HG03196 (cell line): ENCODE measurements around the gene PDIA5.

Experiments
- ATAC-seq: cut with Tn5 transposase; IDR thresholded peaks from one replicate; pipeline ENCODE4 v1.9.1; 2021; ENCODE audit not compliant: unreplicated experiment

Gene PDIA5

DNA sequence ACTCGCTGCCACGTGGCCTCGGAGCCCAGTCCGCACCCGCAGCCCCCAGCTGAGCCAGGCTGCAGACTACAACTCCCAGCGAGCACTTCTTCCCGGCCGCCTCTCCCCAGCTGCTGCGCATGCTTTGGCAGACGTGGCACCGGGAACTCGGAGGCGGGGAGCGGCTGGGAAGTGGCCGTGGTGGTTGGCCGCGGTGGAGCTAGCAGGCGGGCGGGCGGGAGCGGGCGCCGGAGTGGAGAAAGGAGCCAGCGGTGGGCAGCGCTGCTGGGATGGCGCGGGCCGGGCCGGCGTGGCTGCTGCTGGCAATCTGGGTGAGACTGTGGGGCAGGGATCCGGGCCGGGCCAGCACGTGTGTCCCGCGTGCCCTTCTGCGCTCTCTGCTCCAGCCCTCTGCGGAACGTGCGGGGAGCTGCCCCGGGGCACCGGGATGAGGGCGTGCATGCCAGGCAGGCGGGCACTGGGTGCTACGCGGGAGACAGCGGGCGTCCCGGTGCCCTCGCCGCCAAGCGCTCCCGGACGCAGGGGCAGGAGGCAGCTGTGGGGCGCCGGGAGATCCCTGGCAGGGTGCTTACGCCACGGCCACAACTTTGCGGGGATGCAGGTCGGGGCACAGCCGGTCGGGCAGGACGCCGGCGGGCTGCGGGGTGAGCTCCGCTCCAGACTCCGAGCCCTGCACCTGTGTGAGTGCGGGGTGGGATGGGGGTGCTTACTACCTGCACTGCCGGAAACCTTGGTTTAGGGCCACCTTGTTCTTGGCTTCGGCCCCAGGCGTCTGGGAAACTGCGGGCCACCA, at the start of gene PDIA5:
Gene PDIA5 (plus strand): TSS at position 130 of the 793 bp plus-strand sequence. CDS start 140 bp downstream, at position 270.
- ATAC-seq, result peak; percentile 88

DNA sequence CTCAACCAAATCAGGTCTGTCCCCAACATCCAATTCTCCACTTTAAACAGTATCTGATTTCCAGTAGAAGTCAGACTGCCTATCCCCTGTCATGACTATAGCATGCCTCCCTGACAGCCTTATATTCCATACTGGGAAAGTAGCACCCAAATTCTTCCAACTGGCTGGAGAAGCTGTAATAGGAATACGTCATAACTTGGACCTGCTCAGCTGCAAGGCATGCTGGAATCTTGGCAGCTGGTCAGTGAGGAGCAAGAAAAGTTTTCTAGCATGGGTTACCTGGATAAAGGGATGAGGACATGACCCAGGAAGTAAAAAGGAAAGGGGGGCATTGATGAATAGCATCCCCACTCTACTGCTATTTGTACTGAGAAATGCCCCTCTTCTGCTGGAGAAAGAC, 48.1 kb upstream of the PDIA5 start:
- no peak for ATAC-seq

DNA sequence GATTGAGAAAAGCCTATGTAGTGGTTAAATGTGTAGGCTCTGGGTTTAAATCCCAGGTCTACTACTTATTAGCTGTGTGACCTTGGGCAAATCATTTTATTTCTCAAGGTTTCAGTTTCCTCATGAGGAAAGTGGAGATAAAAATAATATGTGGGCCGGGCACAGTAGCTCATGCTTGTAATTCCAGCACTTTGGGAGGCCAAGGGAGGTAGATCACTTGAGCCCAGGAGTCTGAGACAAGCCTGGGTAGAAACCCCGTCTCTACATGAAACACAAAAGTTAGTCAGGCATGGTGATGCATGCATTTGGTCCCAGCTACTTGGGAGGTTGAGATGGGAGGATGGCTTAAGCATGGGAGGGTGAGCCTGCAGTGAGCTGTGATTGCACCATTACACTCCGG, 47.7 kb upstream of the PDIA5 start:
- no peak for ATAC-seq

DNA sequence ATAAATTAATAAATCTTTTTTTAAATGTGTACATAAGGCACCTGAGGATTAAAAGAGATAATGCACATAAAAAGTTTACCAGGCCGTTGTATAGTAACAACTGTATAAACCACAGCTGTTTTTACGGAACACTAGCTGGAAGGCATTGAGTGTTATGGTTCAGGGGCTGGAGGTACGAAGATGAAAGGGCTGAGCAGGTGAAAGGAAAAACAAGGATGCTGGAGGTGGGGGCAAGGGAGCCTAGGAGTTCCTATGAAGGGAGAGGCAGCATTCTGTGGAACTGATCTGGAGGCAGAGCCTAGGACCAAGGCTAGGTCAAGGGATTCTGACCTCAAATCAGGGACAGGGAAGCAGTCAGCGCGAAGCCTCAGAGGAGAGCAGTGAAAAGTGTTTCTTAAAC, 47.2 kb upstream of the PDIA5 start:
- ATAC-seq, result no peak

DNA sequence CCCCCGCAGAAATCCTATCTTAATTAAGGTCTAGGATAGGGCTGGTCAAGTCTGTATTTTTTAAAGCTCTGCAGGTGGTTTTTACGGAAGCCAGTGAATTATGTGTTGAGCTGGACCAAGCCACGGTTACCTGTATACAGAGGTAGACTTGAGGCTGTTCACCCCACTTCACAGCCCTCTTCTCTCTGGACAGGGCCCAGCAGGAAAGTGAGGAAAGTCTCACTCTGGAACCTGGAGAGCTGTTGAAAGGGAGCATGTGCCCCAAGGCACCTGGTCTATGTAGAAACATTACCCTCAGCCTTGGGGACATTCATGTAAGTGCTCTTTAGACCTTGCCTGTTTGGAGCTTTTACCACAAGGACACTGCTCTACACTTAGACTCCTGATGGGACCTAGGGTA, 46.1 kb upstream of the PDIA5 start:
- no peak for ATAC-seq

DNA sequence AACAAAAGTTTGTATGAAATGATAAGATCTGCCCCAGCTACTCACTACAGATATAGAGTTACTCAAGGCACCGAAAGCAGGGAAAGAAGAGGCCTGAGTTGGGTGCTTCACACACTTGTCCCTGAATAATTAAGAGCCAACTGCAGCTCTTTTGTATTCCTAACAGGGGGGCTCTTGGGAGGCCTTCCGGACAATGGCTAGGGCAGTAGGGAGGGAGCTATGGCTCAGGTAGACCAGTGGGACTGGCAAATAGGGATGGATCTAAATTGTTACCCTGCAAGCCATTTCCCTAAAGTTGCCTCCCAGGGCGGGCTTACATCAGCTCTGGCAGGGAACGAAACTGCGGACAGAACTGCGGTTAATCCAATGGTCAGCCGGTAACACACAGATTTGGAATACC, 45.4 kb upstream of the PDIA5 start:
- no peak for ATAC-seq

DNA sequence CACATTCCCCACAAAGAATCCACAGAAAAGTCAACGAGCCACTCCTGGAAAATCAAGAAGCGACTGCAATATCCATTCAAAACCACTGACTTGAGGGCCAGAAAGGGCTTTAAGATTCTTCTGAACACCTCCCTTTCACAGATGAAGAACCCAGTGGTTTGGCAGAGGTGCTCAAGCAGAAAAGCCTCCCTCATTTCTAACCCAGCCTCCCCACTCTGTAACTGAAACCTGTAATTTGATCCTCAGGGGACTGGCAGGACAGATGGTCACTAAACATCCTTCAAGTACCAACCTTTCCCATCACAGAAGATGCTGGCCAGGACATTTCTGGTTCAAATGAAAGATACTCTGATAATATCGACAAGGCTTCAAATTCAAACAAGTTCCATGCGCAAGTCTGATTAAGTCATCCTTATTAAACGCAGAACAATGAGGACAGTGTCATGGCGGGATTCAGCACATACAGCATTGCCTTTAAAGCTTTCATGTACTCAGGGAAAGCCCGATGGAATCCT, 44.8 kb upstream of the PDIA5 start:
- no peak for ATAC-seq

DNA sequence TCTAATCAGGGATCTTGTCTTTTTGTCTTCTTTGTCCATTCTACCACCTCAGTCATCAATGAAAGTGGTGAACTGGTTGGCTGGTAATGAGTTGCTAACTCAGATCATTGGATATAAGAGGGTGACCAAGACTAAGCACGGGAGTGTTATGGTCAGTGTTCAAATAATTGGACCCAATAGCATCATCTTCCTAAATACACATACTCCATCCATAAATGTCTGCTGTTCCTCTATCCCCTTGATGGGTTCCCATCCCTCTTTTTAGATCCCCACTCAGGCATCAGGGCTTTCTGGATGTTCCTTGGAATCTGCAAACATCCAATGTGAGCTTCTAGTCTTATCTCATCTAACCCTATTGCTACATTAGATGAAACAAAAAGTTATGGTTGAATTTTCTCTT, 42.8 kb upstream of the PDIA5 start:
- ATAC-seq, result no peak

DNA sequence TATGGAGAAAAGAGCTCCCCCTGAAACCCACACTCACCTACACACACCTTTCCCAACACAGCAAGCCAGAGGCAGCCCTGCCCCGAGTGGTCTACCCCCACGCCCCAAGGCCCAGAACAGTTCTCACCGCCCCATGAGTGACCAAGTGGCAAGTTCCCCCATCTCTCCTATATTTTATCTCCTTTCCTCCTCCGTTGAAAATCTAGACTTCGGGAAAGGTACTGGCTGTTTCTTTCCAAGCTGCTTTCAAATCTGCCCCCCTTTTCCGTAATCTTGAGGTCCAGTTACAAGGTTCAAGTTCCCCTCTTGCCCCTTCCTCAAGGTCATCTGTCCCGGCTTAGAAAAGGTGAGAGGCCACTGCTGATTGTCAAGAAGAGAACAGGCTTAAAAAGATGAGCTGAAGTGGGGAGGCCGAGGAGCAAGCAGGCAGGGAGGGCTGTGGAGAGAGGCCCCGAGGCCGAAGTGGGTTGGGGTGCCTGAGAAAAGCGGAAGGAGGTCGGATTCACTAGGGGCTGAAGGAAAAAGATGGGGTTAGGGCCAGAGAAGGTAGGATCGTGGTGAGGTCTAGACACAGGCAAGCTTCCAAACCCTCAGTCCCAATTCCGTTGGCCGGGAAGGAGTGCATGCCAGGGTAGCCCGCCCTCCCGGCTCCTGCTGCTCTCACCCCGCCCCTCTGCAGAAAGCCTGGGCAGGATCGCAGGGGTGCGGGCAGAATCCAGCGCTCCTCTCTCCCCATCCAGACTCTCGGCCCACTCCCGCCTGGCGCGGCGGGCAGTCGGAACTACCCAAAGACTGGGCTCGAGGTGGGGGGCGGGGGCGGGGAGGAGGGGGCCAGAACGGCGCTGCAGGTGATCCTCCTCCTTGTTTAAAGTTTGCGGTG, 40.9 kb upstream of the PDIA5 start:
- ATAC-seq, result no peak

DNA sequence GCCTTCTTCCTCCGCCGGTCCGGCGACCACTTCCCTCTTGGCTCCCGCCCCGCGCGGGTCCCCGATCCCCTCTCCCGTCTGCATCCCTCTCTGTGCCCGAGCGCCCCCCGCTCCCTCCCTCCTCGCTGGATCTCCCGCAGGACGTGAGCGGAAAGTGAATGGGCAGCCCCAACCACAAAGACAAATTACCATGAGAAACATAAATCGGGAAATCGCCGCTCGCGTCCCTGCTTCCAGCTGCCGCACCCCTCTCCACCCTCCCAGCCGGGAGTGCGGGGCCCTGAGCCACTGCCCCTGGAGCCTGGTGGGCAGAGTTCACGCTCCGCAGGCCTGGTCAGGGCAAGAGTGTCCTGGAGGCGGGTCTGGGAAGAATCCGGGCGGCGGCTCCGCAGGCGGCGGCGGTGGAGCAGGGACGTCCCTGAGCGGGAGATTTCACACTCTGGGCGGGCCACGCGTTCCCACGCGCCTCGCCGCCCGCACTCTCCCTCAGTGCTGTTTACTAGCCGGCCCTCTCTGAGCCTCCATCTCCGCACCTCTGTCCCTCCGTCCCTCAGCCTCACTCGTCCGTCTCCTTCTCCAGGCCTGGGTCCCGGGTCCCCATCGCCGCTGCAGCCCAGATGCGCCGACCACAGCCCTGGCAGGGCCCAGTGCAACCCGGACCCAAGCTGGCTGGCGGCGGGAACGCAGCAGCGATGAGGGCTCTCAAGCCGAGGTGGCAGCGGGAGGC, 40.1 kb upstream of the PDIA5 start:
- no peak for ATAC-seq

DNA sequence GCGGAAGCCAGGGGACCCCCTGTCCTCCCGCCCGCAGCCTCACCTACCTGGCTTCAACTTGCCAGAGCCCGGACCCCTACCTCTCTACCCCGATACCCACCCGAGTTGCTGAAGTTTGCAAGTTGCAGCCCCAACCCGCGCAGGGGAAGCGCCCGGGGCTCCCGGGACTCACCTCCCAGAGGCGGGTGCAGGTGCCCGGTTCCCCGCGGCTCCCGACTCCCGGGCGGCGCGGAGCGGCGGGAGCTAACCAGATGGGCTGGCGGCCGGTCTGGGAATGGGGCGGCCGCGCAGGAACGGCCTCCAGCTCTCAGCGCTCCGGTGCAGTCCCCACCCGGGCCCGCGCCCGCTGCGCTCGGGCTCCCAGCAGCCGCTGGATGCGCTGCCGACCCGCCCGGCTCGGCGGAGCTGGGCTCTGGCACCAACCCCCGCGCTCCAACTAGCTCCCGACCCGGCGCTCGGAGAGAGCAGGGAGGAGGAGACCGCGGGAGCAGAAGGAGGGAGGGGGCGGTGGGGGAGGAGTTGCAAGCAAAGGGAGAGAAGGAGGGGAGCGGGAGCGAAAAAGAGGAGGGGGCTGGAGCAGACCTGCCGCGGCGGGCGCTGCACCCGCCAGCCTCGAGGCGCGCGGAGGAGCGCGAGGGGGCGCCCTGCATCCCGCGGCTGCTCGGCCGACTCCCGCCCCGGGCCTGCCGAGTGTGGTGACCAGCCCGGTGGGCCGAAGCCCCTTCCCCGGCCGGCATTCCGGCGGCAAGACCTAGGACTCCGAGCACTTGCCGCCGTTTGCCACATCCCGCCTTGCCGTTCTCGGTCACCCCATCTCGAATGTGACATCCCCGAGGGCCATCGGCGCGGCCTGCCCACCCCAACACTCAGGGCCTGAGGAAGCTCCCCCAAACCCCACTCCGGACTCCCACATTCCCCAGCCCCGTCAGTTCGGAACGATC, 39.3 kb upstream of the PDIA5 start, which contains the start of gene SEMA5B:
Gene SEMA5B (minus strand): TSS at position 472 of the 941 bp plus-strand sequence. CDS start 66,500 bp downstream, outside the sequence.
- no peak for ATAC-seq

DNA sequence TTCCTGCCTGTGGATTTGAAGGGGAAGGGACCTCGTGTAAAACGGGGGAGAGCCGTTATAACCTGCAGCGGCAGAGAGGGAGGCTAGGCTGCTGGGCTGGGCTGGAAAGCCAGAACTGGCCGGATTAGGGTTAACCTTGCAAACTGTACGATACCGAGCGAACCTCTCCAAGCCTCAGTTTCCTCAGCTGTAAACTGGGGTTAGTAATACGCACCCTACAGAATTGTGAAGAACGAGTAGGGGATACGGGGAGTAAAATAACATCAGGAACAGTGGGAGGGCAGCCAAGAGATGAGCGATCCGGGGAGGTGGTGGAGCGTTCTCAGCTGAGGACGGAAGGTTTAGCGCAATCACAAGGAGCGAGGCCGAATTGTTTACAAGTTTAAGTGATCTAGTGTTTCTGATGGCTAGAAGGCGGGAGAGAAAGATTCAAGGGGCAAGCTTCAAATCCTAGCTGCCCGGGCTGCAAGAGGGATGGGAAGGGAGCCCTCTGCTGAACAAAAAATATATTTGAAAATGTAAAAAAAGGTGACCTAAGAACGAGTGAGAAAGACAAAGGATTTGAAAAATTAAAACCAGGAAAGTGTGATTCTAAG, 38.5 kb upstream of the PDIA5 start:
- no peak for ATAC-seq

DNA sequence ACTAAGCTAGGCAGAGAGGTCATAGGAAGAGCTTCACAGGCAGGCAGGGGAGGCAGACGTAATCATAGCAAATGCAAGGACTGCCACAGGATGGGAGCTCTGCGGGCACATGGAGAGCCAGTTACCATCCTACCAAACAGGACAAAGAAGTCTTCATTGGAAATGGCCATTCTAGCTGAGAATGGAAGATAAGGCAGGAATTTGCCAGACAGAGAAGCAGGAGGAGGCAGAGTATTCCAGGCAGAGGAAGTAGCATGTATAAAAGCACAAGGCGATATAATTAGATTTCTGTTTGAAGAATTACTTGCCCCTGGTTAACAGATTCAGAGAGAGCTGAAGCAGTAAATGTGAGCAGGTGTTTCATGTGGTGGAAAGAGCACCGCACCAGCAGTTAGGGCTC, 35.8 kb upstream of the PDIA5 start:
- no peak for ATAC-seq

DNA sequence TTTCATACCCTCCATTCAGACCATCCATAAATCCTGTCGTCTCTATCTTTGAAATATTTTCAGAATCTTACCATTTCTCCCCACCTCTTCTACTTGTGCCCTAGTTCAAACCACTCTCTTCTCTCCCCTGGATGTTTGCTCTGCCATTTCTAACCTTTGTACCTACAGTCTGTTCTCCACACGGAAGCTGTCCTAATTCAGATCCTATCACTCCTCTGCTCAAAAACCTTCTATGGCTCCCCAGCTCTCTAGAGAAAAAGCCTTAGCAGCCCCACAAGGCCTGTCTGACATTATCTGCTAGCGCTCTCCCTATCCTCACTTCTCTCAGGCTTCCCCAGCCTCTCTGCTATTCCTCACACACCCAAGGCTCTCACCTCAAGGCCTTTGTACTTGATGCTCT, 34.8 kb upstream of the PDIA5 start:
- ATAC-seq, result no peak

DNA sequence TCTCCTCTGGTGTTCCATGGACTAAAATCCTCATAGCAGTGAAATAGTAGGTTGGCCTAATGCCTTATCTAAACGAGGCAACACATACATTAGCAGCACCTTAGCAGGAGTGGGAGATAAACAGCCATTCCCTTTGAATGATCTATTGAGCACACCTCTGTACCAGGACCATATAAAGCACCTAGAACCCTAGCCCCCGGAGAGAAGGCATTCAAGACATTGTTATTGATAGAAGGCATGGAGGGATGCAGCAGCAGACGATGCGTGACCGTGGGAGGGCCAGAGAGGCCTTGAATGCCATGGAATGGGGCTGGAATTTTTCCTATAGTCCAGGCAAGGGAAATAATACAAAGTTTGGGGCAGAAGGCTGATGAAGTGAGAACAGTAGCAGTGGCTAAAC, 32.7 kb upstream of the PDIA5 start:
- ATAC-seq, result no peak

DNA sequence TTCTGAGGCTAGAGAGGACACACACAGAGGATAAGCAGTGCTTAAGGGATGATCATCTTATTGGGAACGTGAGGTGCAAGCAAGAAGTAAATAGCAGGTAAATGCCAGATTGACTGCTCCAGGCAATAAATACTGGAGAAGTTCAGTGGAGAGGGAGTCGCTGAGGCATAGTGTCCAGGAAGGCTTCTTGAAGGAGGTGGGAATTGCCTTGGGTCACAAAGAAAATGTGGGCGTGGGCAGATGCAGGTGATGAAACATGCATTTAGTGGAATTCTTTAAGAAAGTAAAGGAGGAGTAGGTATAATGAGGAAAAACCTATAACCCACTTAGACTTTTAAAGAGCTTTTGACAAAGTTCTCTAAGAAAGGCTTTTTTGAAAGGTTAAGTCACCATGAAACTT, 31.8 kb upstream of the PDIA5 start:
- no peak for ATAC-seq

DNA sequence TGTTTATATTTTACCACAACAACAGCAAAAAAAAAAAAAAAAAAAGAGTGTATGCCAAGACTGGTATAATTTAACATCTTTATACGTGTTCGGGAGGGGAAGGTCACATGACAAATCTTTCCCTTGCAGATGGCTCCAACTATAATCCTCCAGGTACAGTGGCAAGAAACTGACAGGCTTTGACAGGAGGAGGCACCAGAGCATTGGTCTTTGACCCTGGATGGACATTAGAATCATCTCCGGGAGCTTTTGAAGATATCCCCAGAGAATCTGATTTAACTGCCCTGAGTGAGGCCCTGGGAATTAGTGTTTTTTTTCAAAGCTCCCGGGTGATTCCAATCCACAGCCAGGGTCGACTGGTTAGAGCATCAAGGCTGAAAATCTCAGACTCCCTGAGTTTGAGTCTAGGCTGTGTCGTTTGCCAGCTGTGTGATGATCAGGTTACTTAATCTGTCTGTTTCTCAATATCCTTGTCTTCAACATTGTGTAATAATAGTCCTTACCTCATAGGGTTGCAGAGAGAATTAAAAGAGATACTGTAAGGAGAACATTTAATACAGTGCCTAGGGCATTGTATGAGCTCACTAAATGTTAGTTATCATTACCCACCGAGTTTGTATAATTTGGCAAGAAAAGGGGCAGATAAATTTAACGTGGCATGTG, 30.3 kb upstream of the PDIA5 start:
- no peak for ATAC-seq

DNA sequence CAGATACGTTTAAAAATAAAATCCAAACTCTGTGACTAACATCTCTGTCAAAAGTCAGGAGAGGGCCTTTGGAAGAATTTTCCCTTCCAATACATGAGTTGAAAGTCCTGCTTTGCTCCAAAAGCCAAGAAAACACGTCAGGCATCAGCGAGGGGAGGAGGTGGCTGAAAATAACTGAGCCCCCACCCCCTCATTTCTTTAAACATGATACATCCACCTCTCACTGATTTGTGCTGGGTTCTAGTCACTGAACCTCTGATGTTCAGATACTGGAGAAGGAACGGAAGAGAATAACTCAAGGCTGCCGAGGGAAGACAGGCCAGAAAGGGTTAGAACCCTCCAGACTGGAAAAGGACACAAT, 29.8 kb upstream of the PDIA5 start:
- ATAC-seq, result no peak

DNA sequence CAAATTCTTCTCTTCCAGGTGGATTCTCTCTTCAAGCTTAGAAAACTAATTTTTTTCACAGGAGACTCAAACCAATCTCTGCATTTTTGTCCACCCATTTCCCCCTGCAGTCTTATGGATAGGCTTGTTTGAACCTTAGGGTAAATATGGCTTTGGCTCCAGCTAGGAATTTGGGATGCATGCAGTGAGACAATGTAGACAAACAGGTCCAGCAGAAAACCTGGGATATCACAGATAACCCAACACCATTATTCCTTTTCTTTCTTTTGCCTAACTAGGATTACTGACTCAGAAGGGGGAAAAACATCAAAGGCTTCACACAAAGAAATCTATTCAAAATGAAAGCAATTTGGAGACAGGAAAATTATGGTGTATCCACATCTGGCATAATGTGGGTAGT, 28.1 kb upstream of the PDIA5 start:
- ATAC-seq, result no peak
